Right lobe of liver (tissue), 4 donors: ENCODE results near the gene TTC7B.

Experiments
- CTCF ChIP-seq, 4 donors: fragments of 200-600 bp in 3 of 4; fragments of 450-650 bp in 1 of 4; IDR thresholded peaks; one replicate each; pipeline versions ENCODE4 v1.5.1 to v1.8.0; 2016 to 2022; ENCODE audit warnings: antibody characterized with exemption in 4 of 4, mild to moderate bottlenecking in 2 of 4
- POLR2A ChIP-seq: fragments of 450-650 bp; IDR thresholded peaks from one replicate; pipeline ENCODE4 v1.6.1; 2017; ENCODE audit warnings: antibody characterized with exemption, mild to moderate bottlenecking
- donor health status: DM: no; HTN: no; CAD: no.
- donor health status: DM: no; HTN: no; CAD: no.
- donor health status: DM: no; HTN: yes; CAD: no.

DNA sequence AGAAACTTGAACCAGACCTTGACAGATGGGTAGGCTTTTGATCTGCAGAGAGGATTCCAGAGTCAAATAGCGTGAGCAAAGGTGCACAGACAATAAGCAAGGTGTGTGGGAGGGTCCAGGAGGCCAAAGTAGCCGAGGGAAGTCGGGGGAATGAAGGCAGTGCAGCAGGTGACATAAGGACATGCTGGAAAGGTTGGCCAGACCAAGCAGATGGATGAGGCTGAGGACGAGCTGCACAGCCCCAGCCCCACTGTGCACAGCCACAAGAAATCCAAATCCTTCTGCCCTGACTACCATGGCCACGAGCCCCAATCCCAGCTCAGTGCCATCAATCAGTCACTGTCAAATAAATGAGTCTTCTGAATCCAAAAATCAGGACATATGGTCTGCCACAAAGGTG is 5.4 kb downstream of the TTC7B start:
- no peak for TF ChIP-seq CTCF (IDR thresholded peaks at IDR 0.05)
- TF ChIP-seq POLR2A = no peak
